SK-N-SH treated with all-trans-retinoic acid at 6 μM for 48 hours (cell line): ENCODE data around the gene FOXO3.

ENCODE experiments used
- ARNTL ChIP-seq: fragments of 450-650 bp; formaldehyde crosslinking; IDR thresholded peaks from 2 replicates; pipeline ENCODE4 v1.5.0; 2020; ENCODE audit warnings: low read depth, mild to moderate bottlenecking, moderate library complexity, borderline replicate concordance
- OSR1 ChIP-seq: fragments of 250-450 bp; sonication (Bioruptor Pico); IDR thresholded peaks from 2 replicates; pipeline ENCODE4 v1.8.0; 2022; ENCODE audit warnings: moderate library complexity, mild to moderate bottlenecking, inconsistent platforms
- PATZ1 ChIP-seq: fragments of 250-450 bp; sonication (Bioruptor Pico); IDR thresholded peaks from 2 replicates; pipeline ENCODE4 v1.8.0; 2020; ENCODE audit warnings: mild to moderate bottlenecking, moderate library complexity, borderline replicate concordance
- POU6F1 ChIP-seq: fragments of 250-450 bp; sonication (Bioruptor Pico); IDR thresholded peaks from 2 replicates; pipeline ENCODE4 v1.8.0; 2021; ENCODE audit warnings: low read depth, mild to moderate bottlenecking, moderate library complexity, borderline replicate concordance
- TSHZ2 ChIP-seq: fragments of 250-450 bp; sonication (Bioruptor Pico); IDR thresholded peaks from 2 replicates; pipeline ENCODE4 v1.5.0; 2020; ENCODE audit warnings: mild to moderate bottlenecking, moderate library complexity
- ZC3H10 ChIP-seq: fragments of 250-450 bp; sonication (Bioruptor Pico); IDR thresholded peaks from 2 replicates; pipeline ENCODE4 v1.5.1; 2021; ENCODE audit warnings: mild to moderate bottlenecking, moderate library complexity
- ZFP3 ChIP-seq: fragments of 250-450 bp; sonication (Bioruptor Pico); IDR thresholded peaks from 2 replicates; pipeline ENCODE4 v1.5.0; 2020; ENCODE audit warnings: mild to moderate bottlenecking, moderate library complexity

GRCh38 chr6:108677894-108678293, 117.2 kb downstream of the FOXO3 start:
- TF ChIP-seq POU6F1 (CRISPR knock-in tag) (no peak), ZC3H10 (CRISPR knock-in tag) (no peak), OSR1 (no peak), PATZ1 (CRISPR knock-in tag) (no peak), ARNTL (CRISPR knock-in tag) (no peak), ZFP3 (no peak), TSHZ2 (CRISPR knock-in tag) (no peak)
